ENCODE data around the gene GCNT2.
A peak's percentile ranks its signal among the peaks of the same experiment; 100 is the strongest.
"Not testable (repeated sequence)": the region's sequence is repeated elsewhere in the genome, so short reads cannot be mapped to it uniquely, and the experiment has no call there.

Gene GCNT2

DNA sequence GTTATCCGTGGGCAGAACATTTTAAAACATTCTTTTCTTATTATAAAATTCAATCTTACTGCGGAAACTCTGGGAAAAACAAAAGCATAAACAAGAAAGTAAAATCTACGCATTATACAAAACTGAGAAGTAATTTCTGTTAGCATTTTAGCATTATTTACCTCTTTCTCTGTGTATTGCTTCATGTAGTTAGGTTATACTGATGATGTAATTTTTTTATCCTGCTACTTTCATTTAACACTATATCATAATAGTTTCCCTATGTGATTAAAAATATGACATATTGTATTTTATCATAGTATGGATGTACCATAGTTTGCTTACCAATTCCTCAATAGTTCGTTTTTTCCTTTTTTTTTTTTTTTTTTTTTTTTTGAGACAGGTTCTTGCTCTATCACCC, 4.2 kb upstream of the GCNT2 start:
- no peak for DNase-seq

DNA sequence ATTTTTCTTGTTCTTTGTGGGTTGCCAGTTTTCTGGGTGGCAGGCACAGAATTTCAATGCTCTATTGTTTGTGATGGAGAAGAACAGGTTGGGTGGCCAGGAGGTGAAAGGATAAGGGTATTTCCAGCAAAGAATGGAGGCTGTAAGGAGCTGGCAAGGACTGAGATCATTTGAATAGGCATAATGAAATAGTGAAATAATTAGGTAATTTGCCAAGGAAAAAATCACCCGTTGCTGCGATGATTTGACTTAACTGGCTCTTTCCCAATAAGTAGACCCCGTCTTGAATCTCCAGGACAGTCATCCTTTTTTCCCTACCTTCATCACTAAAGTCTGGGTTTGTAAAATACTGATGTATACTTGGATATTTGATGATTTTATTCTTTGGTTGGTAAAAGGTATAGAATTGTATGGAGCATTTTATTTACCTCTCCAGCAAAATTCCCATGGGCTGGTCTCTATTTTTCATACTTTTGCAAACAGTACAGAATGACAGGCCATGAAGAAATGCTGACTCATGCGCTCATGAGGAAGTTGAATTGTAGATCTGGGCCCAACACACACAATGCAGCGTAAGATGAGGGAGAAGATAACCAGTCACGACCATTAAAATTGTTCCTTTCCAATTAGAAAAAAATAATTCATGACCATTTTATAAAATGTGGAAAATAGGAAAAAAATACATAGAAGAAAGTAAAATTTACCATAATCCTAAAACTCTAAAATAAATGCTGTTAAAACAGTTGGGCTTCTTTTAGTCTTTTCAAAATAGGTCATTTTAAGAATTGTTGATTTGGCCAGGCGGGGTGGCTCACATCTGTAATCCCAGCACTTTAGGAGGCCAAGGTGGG, 2.4 kb upstream of the GCNT2 start:
- no peak for DNase-seq

DNA sequence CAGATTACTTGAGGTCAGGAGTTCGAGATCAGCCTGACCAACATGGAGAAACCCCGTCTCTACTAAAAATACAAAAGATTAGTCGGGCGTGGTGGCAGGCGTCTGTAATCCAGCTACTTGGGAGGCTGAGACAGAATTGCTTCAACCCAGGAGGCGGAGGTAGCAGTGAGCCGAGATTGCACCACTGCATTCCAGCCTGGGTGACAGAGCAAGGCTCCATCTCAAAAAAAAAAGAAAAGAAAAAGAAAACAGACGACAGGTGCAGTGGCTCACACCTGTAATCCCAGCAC, 1.8 kb upstream of the GCNT2 start:
- not testable (repeated sequence) for DNase-seq

DNA sequence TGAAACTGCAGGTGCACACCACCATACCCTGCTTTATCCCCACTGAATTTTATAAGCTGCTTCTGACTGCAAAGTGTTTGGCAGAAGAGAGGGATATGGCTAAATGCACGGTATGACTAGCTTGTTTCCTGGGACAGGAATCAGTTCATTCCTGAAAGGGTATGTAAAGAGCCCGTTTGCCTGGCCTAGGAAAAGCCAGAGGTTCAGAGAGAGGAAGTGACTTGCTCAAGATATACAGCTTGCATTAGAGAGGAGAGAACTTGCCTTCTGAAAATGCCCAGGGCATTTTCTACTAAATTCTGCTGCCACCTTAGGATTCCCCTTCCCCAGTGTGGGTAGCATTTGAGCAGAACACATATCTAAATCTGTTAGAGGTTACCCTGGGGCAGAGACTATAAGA, 683 bp upstream of the GCNT2 start:
- DNase-seq, result no peak

DNA sequence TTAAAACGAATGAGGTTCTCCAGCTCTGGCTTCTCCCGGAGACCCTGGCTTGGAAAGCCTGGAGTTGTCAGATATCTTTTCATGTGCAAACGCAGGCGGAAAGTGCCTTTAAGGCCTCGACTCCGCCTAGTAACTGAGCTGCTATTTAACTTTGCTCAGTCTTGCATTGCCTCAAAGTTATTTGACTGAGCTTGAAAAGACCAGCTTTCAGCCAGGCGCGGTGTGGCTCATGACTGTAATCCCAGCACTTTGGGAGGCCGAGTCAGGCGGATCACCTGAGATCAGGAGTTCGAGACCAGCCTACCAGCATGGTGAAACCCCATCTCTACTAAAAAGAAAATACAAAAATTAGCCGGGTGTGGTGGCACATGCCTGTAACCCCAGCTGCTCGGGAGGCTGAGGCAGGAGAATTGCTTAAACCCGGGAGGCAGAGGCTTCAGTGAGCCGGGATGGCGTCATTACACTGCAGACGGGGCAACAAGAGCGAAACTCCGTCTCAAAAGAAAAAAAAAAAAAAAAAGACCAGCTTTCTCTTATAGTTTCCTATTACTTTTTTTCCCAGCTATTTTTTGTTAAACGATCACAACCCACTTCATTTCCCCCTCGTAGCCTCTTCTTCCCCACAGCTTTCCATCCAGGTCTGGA, 1.9 kb downstream of the GCNT2 start:
- no peak for DNase-seq

DNA sequence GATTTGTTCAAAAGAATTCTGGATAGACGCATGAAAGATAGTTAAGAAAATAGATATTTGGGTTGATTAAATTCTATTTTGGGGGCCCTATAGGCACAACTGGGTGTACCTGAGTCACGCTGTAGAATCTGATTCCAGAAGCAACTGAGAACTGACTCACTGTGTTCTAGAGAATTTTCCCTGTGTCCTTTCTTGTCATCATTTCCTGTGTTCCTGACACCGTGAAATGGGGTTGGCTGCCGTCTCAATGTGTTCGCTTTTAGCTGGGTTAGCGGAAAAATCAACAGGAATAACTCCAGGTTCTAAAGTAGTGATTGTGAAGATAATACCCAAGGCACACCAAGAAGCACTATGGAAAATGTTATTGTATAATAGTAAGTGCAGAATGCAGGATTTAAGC, 5.0 kb downstream of the GCNT2 start:
- no peak for DNase-seq

DNA sequence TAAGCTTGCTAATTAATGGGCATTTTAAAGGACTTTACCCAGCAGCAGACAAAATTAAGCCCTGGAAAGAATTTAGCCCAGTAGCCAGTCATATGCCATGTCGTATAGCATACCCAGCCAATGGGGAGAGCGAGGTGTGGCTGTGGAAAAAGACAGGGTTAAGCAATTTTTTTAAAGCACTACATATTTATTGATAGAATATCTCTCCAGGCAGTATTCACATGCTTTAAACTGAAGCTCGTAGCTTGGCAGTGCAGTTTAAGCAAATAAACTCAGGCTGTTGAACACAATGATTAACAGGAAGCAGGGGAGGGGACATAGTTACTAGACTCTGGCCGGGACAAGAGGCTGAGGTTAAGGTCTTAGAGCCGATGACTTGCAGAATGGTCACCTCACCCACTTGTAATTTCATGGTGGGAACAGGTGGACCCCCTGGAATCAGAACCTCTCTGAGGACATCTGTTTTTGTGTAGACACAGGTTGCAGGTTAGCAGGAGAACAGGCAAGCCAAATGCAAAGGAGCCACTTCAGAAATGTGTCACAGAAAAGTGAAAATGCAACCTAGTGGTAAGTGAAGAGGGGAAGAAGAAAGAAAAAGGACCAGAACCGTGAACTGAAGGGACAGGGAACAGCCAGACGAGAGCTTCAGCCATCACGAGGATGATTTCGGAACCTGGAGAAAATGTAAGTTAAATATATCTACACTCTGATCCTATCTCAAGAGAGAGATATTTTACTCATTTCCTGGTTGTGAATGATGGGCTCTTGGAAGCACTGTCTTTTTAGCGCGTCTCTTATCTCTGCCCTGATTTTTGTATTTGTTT, 7.2 kb downstream of the GCNT2 start:
- peak; percentile 11 for DNase-seq

DNA sequence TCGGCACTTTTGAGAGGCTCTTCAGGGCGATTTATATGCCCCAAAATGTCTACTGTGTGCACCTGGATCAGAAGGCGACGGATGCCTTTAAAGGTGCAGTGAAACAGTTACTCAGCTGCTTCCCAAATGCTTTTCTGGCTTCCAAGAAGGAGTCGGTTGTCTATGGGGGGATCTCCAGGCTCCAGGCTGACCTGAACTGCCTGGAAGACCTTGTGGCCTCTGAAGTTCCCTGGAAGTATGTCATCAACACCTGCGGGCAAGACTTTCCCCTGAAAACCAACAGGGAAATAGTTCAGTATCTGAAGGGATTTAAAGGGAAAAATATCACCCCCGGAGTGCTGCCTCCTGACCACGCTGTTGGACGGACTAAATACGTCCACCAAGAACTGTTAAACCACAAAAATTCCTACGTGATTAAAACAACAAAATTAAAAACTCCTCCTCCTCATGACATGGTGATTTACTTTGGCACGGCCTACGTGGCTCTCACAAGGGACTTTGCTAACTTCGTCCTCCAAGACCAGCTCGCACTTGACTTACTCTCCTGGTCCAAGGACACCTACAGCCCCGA, 8.2 kb downstream of the GCNT2 start:
- no peak for DNase-seq

DNA sequence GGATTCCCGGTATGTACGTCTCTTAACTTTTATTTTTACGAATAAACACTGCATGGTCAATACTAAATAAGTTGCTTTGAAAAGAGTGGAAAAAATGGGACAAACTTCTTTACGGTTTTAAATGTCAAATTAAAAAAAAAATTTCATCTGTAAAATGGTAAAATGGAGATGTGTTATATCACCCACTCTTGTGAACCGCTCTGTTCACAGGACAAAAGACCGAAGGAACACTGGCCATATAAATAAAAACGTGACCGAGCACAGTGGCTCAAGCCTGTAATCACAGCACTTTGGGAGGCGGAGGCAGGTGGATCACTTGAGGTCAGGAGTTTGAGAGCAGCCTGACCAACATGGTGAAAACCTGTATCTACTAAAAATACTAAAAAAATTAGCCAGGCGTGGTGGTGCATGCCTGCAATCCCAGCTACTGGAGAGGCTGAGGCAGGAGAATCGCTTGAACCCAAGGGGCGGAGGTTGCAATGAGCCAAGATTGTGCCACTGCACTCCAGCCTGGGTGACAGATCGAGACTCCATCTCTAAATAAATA, 8.8 kb downstream of the GCNT2 start:
- not testable (repeated sequence) for DNase-seq

DNA sequence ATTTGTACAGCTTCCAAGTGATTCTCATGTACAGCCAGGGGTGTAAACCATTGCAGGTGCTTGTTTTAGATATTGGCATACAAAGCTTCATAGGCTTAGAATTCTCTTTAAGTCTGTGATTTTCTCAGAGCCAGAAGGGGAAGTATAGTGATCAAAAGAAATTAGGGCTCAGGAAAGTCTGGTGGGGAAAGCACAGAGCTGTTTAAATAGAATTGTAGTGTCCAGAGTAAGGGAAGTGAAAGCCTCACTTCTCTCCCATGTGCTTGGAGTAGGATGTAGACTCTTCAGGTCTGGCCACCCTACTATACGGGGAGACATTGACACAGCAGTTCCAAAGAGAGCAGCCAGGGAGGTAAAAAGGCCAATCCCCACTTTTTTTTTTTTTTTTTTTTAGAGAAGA, 10.4 kb downstream of the GCNT2 start:
- DNase-seq, result no peak

DNA sequence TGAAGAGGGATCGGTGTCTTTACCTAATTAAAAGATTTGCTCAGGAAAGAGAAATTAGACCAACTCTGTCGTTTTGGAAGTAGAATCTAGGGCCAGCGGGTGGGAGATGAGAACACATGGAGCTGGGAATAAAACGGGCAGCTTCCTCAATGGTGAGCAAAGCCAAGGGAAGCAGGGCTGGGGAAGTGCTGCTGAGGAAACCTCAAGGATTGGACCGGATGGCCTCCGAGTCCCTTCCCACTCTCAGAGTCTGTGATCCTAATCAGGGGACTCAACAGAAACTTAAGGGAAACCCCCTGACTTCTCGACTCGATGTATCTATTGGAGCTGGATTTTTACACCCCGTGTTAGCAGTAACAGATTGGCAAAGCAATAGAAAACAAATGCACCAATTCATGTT, 10.8 kb downstream of the GCNT2 start:
- DNase-seq, result no peak

DNA sequence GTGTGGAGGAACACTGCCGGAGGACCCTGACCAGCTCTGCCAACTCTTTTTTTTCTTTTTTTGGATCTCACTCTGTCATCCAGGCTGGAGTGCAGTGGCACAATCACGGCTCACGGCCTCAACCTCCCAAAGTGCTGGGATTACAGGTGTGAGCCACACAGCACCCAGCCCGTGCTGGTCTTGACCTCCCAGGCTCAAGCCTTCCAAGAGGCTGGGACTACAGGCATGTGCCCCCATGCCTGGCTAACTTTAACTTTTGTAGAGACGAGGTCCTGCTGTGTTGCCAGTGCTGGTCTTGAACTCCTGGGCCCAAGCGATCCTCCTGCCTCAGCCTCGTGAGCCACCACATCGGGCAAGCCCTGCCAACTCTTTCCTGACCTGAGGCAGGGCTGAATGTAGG, 11.2 kb downstream of the GCNT2 start:
- no peak for DNase-seq

DNA sequence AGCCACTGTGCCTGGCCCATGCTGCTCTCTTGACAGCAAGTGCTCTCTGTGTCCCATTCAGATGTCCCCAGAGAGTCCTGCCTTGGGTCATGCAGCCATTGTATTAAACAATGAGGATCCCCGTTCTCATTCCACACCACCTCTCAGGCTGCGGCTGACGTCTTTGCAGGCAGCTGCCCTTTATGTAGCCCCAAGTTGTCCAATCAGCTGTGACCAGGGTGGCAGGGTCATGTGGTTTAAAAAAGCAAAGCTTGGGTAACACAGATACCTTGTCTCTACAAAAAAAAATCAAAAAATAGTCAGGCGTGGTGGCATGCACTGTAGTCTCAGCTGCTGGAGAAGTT, 13.2 kb downstream of the GCNT2 start:
- DNase-seq, result no peak

DNA sequence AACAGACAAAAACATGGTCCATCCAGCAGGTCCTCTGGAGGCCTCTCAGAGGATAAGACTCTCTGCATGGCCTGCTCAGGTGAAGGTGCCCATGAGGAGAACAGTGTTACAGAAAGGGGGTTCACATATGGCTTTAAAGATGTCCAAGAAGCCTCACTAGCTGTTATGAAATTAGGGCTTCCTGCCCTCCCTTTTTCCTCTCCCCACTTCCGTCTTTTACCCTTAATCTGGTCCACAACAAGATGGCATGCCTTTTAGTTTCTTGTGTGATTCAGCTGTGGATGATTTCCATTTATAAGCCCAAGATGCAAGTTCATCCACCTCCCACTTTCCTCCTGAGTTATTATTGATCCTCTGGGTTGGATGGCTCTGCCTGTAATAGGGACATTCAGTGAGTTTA, 14.0 kb downstream of the GCNT2 start:
- no peak for DNase-seq

DNA sequence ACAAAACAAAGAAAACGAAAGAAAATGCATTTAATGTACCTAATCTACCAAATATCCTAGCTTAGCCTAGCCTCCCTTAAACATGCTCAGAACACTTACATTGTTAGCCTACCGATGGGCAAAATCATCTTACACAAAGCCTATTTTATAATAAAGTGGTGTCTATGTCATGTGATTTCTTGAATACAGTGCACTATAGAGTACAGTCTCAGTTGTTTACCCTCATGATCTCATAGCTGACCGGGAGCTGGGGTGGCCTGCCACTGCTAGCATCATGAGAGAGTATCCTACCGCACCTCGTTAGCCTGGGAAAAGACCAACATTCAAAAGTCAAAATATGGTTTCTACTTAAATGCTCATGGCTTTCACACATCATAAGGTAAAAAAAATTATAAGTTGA, 16.6 kb downstream of the GCNT2 start:
- DNase-seq, result no peak

DNA sequence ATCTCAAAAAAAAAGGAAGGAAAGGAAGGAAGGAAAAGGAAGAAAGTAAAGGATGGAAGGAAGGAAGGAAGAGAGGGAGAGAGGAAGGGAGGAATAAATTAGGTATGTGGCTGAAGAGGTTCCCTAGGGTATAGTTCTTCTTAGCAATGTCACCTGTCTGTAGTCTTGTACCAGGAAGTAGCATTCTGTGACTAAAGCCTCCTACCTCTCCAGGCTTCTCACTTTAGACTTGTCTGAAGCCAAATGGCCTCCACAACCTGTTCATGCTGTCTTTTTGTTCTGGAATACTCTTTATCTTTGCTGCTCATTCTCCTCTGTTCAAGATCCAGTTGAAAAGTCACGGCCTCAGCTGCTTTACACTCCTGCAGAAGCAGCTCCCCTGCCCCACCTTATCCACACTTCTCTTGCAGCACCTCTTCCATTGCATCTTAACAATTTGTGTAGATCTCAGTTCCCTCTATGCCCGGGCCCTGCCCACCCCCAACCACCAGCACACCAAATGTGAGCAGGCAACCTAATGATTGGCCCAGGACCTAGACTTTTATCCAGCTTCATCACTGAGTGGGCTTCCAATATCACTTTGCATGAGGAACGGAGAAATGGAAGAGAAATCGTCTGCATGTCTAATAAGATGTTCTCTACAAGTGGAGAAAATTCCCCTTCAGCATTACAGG, 19.1 kb downstream of the GCNT2 start:
- DNase-seq, result no peak

DNA sequence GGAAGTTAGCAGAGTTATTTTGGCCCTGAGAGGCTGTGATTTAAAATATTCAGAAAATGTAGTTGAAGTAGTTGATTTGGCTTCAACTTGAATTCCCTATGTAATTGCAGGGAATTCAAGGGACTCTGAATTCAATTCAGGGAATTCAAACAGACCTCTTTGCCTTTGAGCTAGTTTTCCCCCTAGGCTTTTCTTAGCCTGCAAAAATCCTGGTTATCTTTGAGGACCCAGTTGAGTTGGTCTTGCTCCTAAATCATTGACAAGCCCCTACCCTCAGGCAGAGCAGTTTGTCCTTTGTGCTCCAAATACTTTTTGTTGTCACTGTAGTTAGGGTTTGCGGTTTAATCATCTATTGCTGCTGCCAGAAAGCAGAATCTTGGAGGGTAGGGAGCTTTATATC, 20.4 kb downstream of the GCNT2 start:
- DNase-seq, result no peak

DNA sequence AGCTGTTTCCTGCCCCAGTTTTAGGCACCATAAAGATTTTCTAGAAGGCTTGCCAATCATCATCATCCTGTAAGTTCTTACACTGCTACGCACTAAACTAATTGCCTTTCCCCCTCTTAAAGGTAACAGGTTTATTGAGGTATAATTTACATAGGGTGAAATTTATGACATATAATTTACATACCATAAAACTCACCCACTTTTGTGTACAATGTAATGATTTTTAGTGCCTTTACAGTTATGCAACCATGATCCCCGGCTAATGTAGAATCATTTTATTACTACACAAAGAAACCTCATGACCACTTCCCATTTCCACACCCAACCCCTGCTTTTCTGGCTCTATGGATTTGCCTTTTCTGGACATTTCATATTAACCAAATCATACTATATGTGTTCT, 21.1 kb downstream of the GCNT2 start:
- no peak for DNase-seq

DNA sequence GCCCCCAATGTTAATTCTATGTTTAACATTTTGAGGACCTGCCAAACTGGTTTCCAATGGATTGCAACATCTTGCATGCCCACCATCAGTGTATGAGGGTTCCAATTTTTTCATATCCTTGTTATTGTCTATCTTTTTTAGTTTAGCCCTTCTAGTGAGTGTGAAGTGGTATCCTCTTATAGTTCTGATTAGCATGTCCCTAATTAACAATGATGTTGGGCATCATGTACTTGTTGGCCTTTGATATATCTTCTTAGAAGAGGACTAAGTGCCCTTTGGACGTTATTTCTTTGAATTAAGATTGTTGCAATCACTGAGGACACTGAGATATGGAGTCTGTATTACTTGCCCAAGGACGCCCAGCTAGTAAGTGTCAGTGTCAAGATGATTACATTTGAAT, 22.3 kb downstream of the GCNT2 start:
- no peak for DNase-seq

DNA sequence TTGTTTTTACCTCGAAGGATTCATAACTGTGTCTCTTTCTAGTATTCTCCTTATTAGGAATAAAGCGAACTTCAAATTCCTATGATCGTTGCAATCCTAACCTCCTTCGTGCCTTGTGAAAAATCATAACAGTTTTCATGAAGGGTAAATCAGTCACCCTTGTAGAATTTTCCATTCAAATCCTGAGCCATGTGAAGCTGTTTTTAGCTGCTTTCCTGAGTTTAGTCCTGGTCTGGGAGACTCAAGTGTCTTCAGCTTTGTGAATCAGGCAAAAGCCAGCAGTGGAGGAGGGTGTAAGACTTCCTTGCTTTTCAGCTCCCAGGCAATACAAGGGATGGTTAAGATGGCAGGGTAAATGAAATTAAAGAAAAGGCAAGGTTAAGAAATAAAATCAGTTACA, 24.3 kb downstream of the GCNT2 start:
- DNase-seq, result no peak

DNA sequence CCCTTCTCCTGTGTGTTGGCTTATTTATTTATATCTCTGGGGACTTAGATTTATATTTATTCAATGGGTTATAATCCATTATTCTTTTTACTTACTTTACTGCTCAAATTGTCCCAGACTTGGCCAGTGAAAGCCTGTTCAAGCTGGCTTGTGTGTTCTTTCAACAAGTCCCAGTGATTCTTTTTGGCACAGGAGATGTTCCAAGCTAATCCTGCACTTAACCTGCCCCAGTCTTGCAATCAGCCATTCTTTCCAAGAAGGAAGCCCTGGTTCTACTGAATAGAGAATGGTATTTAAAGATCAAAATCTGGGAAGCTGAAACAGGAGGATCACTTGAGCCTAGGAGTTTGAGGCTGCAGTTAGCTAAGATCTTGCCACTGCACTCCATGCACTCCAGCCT, 26.7 kb downstream of the GCNT2 start:
- DNase-seq, result no peak

DNA sequence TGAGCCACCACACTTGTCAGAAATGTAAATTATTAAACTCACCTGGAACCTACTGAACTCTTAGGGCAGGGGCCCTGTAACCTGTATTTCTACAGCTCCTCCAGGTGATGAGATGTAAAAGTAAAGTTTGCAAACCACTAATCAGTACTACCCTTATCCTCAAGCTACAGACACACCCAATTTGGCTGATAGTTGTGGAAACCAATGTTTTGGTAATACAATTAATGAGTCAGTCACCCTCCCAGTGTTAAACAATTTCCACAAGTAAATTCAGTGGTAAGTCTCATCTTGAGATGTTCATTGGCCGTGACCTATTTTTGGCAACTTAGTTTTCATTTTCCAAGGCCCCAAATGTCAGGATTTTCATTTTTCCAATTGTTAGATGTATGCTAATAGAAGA, 29.6 kb downstream of the GCNT2 start:
- no peak for DNase-seq

DNA sequence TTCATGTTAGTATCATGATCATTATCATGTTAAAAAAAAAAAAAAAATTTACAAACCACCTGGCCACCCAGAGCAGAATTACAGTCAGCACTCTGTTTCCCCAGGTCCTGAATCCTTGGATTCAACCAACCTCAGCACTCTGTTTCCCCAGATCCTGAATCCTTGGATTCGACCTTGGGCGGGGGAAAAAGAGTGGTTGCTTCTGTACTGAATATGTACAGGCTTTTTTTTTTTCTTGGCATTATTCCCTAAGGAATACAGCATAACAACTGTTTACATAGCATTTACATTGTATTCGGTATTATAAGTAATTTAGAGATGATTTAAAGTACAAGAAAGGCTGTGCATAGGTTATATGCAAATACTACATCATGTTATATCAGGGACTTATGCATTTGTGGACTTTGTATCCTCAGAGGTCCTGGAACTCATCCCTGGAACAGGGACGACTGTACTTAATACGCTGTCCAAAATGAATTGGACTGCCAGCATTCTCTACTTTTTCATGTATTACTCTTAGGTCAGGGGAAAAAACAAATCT, 31.2 kb downstream of the GCNT2 start:
- DNase-seq, result no peak
